ENCODE measurements around the gene WNT10A. TPM values are rescaled to one million over a fixed set of nuclear protein-coding genes. Genes with fewer than 3 reads are reported as not detected.
"Not testable (repeated sequence)": the region's sequence is repeated elsewhere in the genome, so short reads cannot be mapped to it uniquely, and the experiment has no call there.

Gene WNT10A
- 18.8 and 63.4 TPM in 2 replicates for total RNA-seq
- 20.1 TPM for polyA plus RNA-seq (2012)

- peak; percentile 48 for DNase-seq (ENCODE audit: low read depth)
These were observed at the start of gene WNT10A for GRCh38 chr2:218880102-218880858. Gene WNT10A, plus strand, starts transcription at chr2:218880852. Its CDS starts 144 bp downstream, at chr2:218880996.

DNA sequence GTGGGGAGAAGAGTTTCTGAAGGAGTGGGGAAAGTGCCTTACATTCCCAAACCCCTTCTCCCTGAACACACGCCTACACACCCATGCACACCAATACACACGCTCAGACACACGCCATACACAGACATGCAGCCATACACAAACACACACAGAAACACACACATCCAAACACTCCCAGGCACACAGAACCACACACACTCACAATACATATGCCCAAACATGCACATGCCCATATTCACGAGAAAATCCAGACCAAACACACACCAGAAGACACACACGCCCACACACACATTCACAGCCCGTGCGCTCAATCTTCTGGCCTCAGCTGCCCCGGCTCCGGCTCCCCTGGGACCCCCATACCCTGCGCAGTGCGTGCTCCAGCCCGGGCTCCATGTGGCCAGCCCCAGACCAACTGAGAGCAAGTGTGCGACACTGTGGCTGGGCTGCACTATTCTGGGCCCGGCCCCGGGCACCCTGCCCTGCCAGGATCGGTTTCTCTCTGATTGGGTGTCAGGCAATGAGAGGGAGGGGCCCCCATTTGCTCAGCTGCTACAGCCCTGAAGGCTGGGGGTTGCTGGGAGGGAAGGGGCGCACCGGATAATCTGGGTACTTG lies 49.2 kb upstream of the WNT10A start, which contains the start of gene PRKAG3:
TSS of gene PRKAG3 (minus strand) at position 426 of the 613 bp plus-strand sequence.
- DNase-seq (ENCODE audit: low read depth) = peak; percentile 95

DNA sequence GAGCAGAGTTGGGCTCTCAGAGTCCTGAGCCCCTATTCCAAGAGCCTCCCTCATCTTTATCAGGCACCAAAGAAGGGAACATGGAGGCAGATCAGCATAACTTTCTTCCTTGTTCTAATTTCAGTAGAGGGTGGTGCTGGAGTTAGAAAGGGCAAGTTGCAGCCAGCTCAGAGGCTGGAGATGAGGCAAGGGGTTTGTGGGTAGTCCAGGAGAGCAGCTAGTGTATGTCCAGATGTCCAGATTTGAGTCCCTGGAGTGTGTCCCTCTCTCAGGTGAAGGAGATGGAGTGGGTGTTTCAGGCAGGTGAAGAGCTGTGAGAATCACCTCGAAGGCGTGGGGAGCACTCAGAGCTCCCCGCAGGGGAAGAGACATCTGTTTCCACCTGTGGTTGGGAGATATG lies 48.6 kb upstream of the WNT10A start:
- DNase-seq (ENCODE audit: low read depth) = no peak

DNA sequence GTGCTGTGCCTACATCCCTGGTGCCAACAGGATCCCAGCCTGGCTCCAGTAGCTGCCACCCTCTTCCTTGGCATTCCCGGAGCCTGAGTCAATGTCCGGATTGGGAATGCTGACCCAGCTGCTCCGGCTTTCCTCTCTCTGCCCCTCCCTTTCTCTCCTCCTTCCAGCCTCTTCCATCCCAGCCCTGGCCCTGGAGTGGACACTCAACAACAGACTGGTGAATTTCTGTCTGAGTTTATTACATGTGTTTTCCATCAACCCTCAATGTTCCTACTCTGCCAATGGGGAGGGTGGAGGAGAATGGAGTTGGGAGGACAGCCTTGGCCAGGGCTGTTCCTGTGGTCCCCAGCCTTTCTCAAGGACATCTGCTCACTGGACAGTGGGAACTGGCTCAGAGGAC lies 48.1 kb upstream of the WNT10A start:
- DNase-seq (ENCODE audit: low read depth) = peak; percentile 97

DNA sequence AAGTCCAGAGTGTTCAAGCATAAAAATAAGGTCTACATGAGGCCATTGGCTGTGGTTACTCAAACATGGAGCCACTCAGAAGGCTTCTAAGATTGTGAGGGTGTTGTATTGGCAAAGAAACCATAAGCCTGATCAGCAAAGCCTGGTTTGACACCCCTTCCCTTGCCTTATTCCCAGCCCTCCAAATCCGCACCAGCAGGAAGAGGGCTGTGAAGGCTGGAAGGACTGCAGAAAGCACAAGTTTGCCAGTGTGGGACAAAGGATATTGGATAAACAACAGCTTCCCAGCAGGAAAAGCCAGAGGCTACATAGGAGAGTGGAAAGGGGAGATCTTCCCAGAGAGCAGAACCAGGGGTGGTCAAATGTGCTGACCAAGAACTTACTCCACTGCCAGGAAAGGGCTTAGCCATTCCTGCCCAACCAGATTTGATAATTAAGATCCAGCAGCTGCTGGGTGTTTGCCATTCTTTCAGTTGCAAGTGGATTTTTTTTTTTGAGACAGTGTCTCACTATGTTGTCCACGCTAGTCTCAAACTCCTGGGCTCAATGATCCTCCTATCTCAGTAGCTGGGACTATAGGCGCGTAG lies 47.5 kb upstream of the WNT10A start:
- peak; percentile 94 for DNase-seq (ENCODE audit: low read depth)

GRCh38 chr2:218834685-218835084 lies 46.0 kb upstream of the WNT10A start:
- DNase-seq (ENCODE audit: low read depth) = peak; percentile 87

DNA sequence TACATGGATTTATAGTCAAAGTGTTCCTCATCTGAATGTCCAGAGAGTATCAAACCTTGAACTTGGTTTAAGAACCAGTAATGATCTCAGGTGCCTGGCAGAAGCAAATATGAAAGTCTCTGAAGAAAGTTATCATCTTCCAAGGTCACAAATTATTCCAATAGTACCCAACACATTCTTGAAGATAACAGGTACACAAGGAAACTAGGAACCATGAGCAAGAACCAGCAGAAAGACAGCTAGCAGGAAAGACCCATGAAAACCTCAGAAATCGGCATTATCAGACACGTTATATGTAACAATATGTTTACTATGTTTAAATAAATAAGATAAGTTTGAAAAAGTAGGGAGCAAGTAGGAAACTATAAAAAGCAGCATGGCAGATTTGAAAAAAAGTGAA lies 43.2 kb upstream of the WNT10A start:
- no peak for DNase-seq (ENCODE audit: low read depth)

GRCh38 chr2:218839430-218839829 lies 41.2 kb upstream of the WNT10A start:
- DNase-seq (ENCODE audit: low read depth) = no peak

GRCh38 chr2:218839888-218840287 lies 40.8 kb upstream of the WNT10A start:
- no peak for DNase-seq (ENCODE audit: low read depth)

GRCh38 chr2:218844334-218844733 lies 36.3 kb upstream of the WNT10A start:
- DNase-seq (ENCODE audit: low read depth) = not testable (repeated sequence)

GRCh38 chr2:218846963-218847362 lies 33.7 kb upstream of the WNT10A start:
- DNase-seq (ENCODE audit: low read depth) = not testable (repeated sequence)

DNA sequence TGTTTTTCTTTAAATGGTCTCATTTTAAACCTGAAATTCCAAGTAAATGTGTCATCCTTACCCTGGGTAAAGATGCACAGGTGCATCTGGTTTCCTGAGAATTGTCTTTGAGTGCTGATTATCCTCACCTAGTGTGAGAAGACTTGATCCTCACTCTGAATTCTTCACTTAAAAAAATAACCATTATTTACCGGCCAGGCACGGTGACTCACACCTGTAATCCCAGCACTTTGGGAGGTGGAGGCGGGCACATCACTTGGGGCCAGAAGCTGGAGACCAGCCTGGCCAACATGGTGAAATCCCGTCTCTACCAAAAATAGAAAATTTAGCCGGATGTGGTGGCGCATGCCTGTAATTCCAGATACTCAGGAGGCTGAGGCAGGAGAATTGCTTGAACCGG lies 30.9 kb upstream of the WNT10A start:
- DNase-seq (ENCODE audit: low read depth) = no peak

- no peak for DNase-seq (ENCODE audit: low read depth)
These were observed 29.9 kb upstream of the WNT10A start for GRCh38 chr2:218850796-218851195.

GRCh38 chr2:218851286-218851685 lies 29.4 kb upstream of the WNT10A start:
- no peak for DNase-seq (ENCODE audit: low read depth)

GRCh38 chr2:218852911-218853667 lies 27.6 kb upstream of the WNT10A start:
- peak; percentile 56 for DNase-seq (ENCODE audit: low read depth)

GRCh38 chr2:218853766-218854165 lies 26.9 kb upstream of the WNT10A start:
- no peak for DNase-seq (ENCODE audit: low read depth)

DNA sequence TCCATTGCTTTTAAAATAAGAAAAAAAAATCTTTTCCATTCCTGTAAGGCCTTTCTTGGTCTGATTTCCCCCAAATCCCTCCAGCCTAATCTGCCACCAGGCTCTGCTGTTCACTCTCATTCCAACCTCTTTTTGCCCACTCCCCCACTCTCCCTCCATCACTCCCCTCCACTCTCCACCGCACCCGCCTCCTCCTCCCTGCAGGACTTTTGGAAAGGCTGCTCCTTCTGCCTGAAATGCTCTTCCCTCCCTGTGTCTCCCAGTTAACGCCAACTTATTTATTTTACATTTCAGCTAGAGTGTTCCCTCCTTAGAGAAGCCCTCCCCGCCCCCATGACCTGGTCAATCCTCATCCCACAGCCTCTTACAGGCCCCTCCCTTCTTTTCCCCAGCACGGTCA lies 25.8 kb upstream of the WNT10A start:
- no peak for DNase-seq (ENCODE audit: low read depth)

- DNase-seq (ENCODE audit: low read depth) = no peak
These were observed 25.1 kb upstream of the WNT10A start for GRCh38 chr2:218855305-218856166.

- DNase-seq (ENCODE audit: low read depth) = no peak
These were observed 24.3 kb upstream of the WNT10A start for GRCh38 chr2:218856167-218856895.

- no peak for DNase-seq (ENCODE audit: low read depth)
These were observed 23.8 kb upstream of the WNT10A start for GRCh38 chr2:218856896-218857243.

Measured in myocyte (in vitro differentiated cells).